Bronchus fibroblast of lung (primary cell): ENCODE measurements around the gene HOPX. TPM values are rescaled to one million over a fixed set of nuclear protein-coding genes. Genes with fewer than 3 reads are reported as not detected.

Experiments used
- total RNA-seq: library from RNA; depleted of rRNA; stranded (reverse); fragments of >200 nt; gene quantifications from 2 replicates; pipeline ENCODE4 v1.2.3, GENCODE V29; 2015

Gene HOPX, protein sequence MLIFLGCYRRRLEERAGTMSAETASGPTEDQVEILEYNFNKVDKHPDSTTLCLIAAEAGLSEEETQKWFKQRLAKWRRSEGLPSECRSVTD
- total RNA-seq, result 33.6 and 33.7 TPM in 2 replicates

DNA sequence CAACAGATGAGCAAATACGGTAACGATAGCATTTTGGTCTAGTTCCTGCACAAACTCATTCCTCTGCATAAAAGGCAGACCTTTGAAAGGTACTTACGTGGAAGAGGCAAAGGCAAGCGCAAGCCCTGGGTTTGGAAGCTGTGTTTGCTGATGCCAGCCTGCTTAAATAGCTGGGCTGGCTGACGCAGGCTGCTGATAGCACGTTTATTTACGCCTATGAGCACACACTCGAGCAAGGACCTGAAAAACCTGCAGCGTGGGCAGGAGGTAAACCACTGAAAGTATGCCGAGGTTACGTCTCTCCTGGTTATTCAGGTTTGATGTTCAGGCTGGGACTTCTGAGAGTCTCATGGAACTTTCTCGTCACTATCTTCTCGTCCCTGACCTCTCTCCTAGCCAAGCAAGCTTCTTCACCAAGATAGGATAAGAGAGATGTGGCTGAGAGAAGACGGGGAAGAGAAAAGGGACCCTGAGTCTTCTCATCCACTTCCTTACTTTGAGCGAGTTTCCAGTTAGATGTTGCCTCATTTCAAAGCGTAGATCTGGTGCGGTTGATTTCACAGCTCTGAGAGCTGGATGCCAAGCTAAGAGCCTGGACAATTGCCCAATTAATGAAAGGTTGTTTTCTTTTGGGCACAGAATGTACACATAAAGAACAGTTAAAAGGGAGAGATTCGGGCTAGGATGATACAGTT is at the start of gene HOPX:
Gene HOPX (minus strand): TSS at position 139 of the 695 bp plus-strand sequence. CDS start 23,480 bp downstream, outside the sequence.

Other genes with a start within 250 kb of the HOPX start
- 11.7 and 15.3 TPM in 2 replicates for gene PPAT, start 245.7 kb downstream of the HOPX start, total RNA-seq
- gene PAICS, start 245.0 kb downstream of the HOPX start, total RNA-seq, result 76.7 and 106 TPM in 2 replicates
- 61.0 and 71.2 TPM in 2 replicates for gene SRP72, start 213.7 kb downstream of the HOPX start, total RNA-seq
- 1.0 and 1.5 TPM in 2 replicates for gene ARL9, start 175.5 kb downstream of the HOPX start, total RNA-seq
- gene SPINK2, start 140.4 kb upstream of the HOPX start, total RNA-seq, result not detected in 2 replicates
- gene REST, start 226.6 kb upstream of the HOPX start, total RNA-seq, result 13.8 and 14.9 TPM in 2 replicates